GM21515 (cell line): ENCODE measurements around the gene PAPPA2.
"Not testable (repeated sequence)": the region's sequence is repeated elsewhere in the genome, so short reads cannot be mapped to it uniquely, and the experiment has no call there.

Experiments used
- ATAC-seq: cut with Tn5 transposase; IDR thresholded peaks from one replicate; pipeline ENCODE4 v1.9.1; 2021; ENCODE audit not compliant: unreplicated experiment

Gene PAPPA2

GRCh38 chr1:176551146-176551545 lies 88.2 kb downstream of the PAPPA2 start:
- no peak for ATAC-seq

- ATAC-seq: no peak
Observed at GRCh38 chr1:176552217-176552991, 89.4 kb downstream of the PAPPA2 start.

GRCh38 chr1:176552999-176553398 lies 90.0 kb downstream of the PAPPA2 start:
- no peak for ATAC-seq

GRCh38 chr1:176556288-176556687 lies 93.3 kb downstream of the PAPPA2 start:
- ATAC-seq: no peak

GRCh38 chr1:176557543-176558258 lies 94.7 kb downstream of the PAPPA2 start:
- ATAC-seq: no peak

GRCh38 chr1:176558561-176558960 lies 95.6 kb downstream of the PAPPA2 start:
- ATAC-seq: no peak

GRCh38 chr1:176559474-176559873 lies 96.5 kb downstream of the PAPPA2 start:
- no peak for ATAC-seq

GRCh38 chr1:176559878-176560277 lies 96.9 kb downstream of the PAPPA2 start:
- ATAC-seq: no peak

- ATAC-seq: no peak
Observed at GRCh38 chr1:176560681-176561080, 97.7 kb downstream of the PAPPA2 start.

- ATAC-seq: not testable (repeated sequence)
Observed at GRCh38 chr1:176561761-176562160, 98.8 kb downstream of the PAPPA2 start.

GRCh38 chr1:176566004-176566975 lies 103.3 kb downstream of the PAPPA2 start:
- no peak for ATAC-seq

GRCh38 chr1:176567190-176567794 lies 104.3 kb downstream of the PAPPA2 start:
- ATAC-seq: no peak

- no peak for ATAC-seq
Observed at GRCh38 chr1:176568185-176568584, 105.2 kb downstream of the PAPPA2 start.

GRCh38 chr1:176574756-176575155 lies 111.8 kb downstream of the PAPPA2 start:
- ATAC-seq: no peak

- no peak for ATAC-seq
Observed at GRCh38 chr1:176575991-176576390, 113.0 kb downstream of the PAPPA2 start.

- ATAC-seq: no peak
Observed at GRCh38 chr1:176576670-176577069, 113.7 kb downstream of the PAPPA2 start.

GRCh38 chr1:176577646-176578197 lies 114.7 kb downstream of the PAPPA2 start:
- ATAC-seq: no peak

GRCh38 chr1:176579087-176579486 lies 116.1 kb downstream of the PAPPA2 start:
- ATAC-seq: no peak

- no peak for ATAC-seq
Observed at GRCh38 chr1:176595217-176595616, 132.2 kb downstream of the PAPPA2 start.

- no peak for ATAC-seq
Observed at GRCh38 chr1:176601348-176601747, 138.4 kb downstream of the PAPPA2 start.
